Neuronal stem cell (in vitro differentiated cells): ENCODE measurements around the gene MARCHF4.

Source experiments
- DNase-seq: peaks from one replicate; pipeline ENCODE4 v3.0.0-alpha.2; 2013; ENCODE audit warnings: low spot score
- H2AFZ ChIP-seq: one replicate; pipeline ENCODE4 v1.6.1; 2013; ENCODE audit warnings: mild to moderate bottlenecking, low read length, inconsistent platforms
- H2AK5ac ChIP-seq: 2 replicates; pipeline ENCODE4 v1.6.1; 2013; ENCODE audit warnings: low read depth, mild to moderate bottlenecking, inconsistent platforms, low read length, moderate library complexity, mixed read lengths
- H2BK120ac ChIP-seq: 2 replicates; pipeline ENCODE4 v1.6.1; 2013; ENCODE audit warnings: low read depth, mild to moderate bottlenecking, inconsistent platforms, low read length, moderate library complexity, mixed read lengths
- H2BK12ac ChIP-seq: one replicate; pipeline ENCODE4 v1.6.1; 2013; ENCODE audit warnings: low read length, inconsistent platforms
- H2BK15ac ChIP-seq: 2 replicates; pipeline ENCODE4 v1.6.1; 2013; ENCODE audit warnings: mild to moderate bottlenecking, low read length, inconsistent platforms, mixed read lengths
- H2BK5ac ChIP-seq: one replicate; pipeline ENCODE4 v1.6.1; 2013; ENCODE audit warnings: inconsistent platforms, mild to moderate bottlenecking, low read length, moderate library complexity
- H3K14ac ChIP-seq: one replicate; pipeline ENCODE4 v1.6.1; 2013; ENCODE audit warnings: low read length, inconsistent platforms
- H3K18ac ChIP-seq: 2 replicates; pipeline ENCODE4 v1.6.1; 2013; ENCODE audit warnings: low read length, inconsistent platforms
- H3K23ac ChIP-seq: 2 replicates; pipeline ENCODE4 v1.6.1; 2013; ENCODE audit warnings: low read depth, mild to moderate bottlenecking, mixed read lengths, low read length, inconsistent platforms; ENCODE audit not compliant: poor library complexity
- H3K27ac ChIP-seq: replicated peaks from 3 replicates; pipeline ENCODE4 v1.5.1; 2013; ENCODE audit warnings: low read length, inconsistent platforms
- H3K27me3 ChIP-seq, 3 experiments: 2 replicates each; pipeline ENCODE4 v1.6.1; 2013; ENCODE audit warnings: low read length in 3 of 3, mild to moderate bottlenecking in 2 of 3, inconsistent platforms in 1 of 3, low read depth in 1 of 3, mixed read lengths in 1 of 3, moderate library complexity in 1 of 3; ENCODE audit not compliant: control insufficient read depth in 3 of 3, insufficient read depth in 3 of 3
- H3K36me3 ChIP-seq, 2 donors: replicated peaks in 1 of 2; 2 replicates each; pipeline ENCODE4 v1.6.1; 2013; ENCODE audit warnings: low read length in 2 of 2; ENCODE audit not compliant: control insufficient read depth in 2 of 2, insufficient read depth in 2 of 2
- H3K4ac ChIP-seq: 2 replicates; pipeline ENCODE4 v1.6.1; 2013; ENCODE audit warnings: inconsistent platforms, mild to moderate bottlenecking, low read length, moderate library complexity
- H3K4me1 ChIP-seq, 2 donors: 1 replicate in 1 of 2; 2 replicates in 1 of 2; pipeline ENCODE4 v1.6.1; 2013; ENCODE audit warnings: low read length in 2 of 2, low read depth in 1 of 2; ENCODE audit not compliant: control insufficient read depth in 2 of 2, insufficient read depth in 1 of 2
- H3K4me2 ChIP-seq: one replicate; pipeline ENCODE4 v1.6.1; 2013; ENCODE audit warnings: mild to moderate bottlenecking, low read length, inconsistent platforms; ENCODE audit not compliant: insufficient read depth, poor library complexity, severe bottlenecking
- H3K4me3 ChIP-seq, 2 donors: 2 replicates each; pipeline ENCODE4 v1.5.1; 2013; ENCODE audit warnings: low read length in 2 of 2, mild to moderate bottlenecking in 2 of 2, inconsistent platforms in 1 of 2, moderate library complexity in 1 of 2
- H3K79me1 ChIP-seq: one replicate; pipeline ENCODE4 v1.6.1; 2013; ENCODE audit warnings: low read depth, mild to moderate bottlenecking, inconsistent platforms, low read length, moderate library complexity
- H3K9ac ChIP-seq: one replicate; pipeline ENCODE4 v1.6.1; 2013; ENCODE audit warnings: mild to moderate bottlenecking, low read depth, low read length, inconsistent platforms; ENCODE audit not compliant: poor library complexity
- H3K9me3 ChIP-seq, 2 donors: replicated peaks in 1 of 2; 2 replicates each; pipeline versions ENCODE3 to v1.6.1; 2013; ENCODE audit warnings: low read length in 2 of 2, mild to moderate bottlenecking in 2 of 2, inconsistent platforms in 1 of 2, low read depth in 1 of 2, mixed read lengths in 1 of 2, moderate library complexity in 1 of 2; ENCODE audit not compliant: control insufficient read depth in 2 of 2, insufficient read depth in 1 of 2
- H4K8ac ChIP-seq: one replicate; pipeline ENCODE4 v1.6.1; 2013; ENCODE audit warnings: low read depth, mild to moderate bottlenecking, inconsistent platforms, low read length, moderate library complexity
- H4K91ac ChIP-seq: one replicate; pipeline ENCODE4 v1.6.1; 2013; ENCODE audit warnings: low read length, low read depth, mild to moderate bottlenecking, inconsistent platforms; ENCODE audit not compliant: poor library complexity
- WGBS, 2 donors: extraction: QIAGEN DNeasy Blood & Tissue Kit; methylation state at CpG; one replicate each; pipeline ENCODE4 v1.1.7; 2013; ENCODE audit warnings: missing lambda C conversion rate in 2 of 2, mixed read lengths in 1 of 2; ENCODE audit not compliant: insufficient read length in 2 of 2, insufficient replicate concordance in 1 of 2; ENCODE audit errors: extremely low coverage in 2 of 2; 5-methylcytosine and 5-hydroxymethylcytosine counted together

The MARCHF4 gene

GRCh38 chr2:216412022-216412999 is 40.0 kb upstream of the MARCHF4 start, which contains the start of gene SMARCAL1:
SMARCAL1 (plus strand) TSS chr2:216412484; CDS start chr2:216414705, 2,221 bp downstream.
- H2AK5ac ChIP-seq, result no peak within 1 kb of the TSS
- peak; percentile 99 for DNase-seq
- no peak within 1 kb of the TSS for H3K4ac ChIP-seq
- H3K4me2 ChIP-seq, result peak within 1 kb of the TSS; percentile 69
- peak within 1 kb of the TSS; percentile 100 for H4K8ac ChIP-seq
- peak within 1 kb of the TSS; percentile 82 for H2BK120ac ChIP-seq
- H3K9me3 ChIP-seq, result no peaks in the 10 kb centered on the region
- no peaks in the 10 kb centered on the region for H3K79me1 ChIP-seq
- H3K4me3 ChIP-seq, result peak within 1 kb of the TSS; percentile 80 to 98
- H3K18ac ChIP-seq, result peak within 1 kb of the TSS; percentile 100
- H2AFZ ChIP-seq, result peak within 1 kb of the TSS; percentile 99
- H2BK12ac ChIP-seq, result peak within 1 kb of the TSS; percentile 93
- peak within 1 kb of the TSS; percentile 92 for H3K14ac ChIP-seq
- H3K36me3 ChIP-seq, result peaks cover 8 to 29% of the 10 kb centered on the region in 2 donors
- peak within 1 kb of the TSS; percentile 85 for H3K23ac ChIP-seq
- H3K4me1 ChIP-seq, result peaks cover 2 to 15% of the 10 kb centered on the region in 2 donors
- peak within 1 kb of the TSS; percentile 98 for H3K9ac ChIP-seq
- no peak within 1 kb of the TSS for H2BK15ac ChIP-seq
- peak within 1 kb of the TSS; percentile 59 for H3K27ac ChIP-seq
- peaks cover 0 to 8% (median 0%) of the 10 kb centered on the region in 3 experiments for H3K27me3 ChIP-seq
- WGBS, 2 donors, result no CpG with 5 or more reads among the region's 56 CpGs
- H4K91ac ChIP-seq, result peak within 1 kb of the TSS; percentile 68
- peak within 1 kb of the TSS; percentile 97 for H2BK5ac ChIP-seq

- Histone ChIP-seq H2BK5ac (no peak overlapping the region), H3K23ac (no peak overlapping the region), H3K4me1 (peaks cover 2 to 7% of the 10 kb centered on the region in 2 donors), H4K91ac (no peak overlapping the region), H3K4ac (no peak overlapping the region), H2AK5ac (no peak overlapping the region), H3K27ac (no peak overlapping the region), H4K8ac (no peak overlapping the region), H2BK120ac (no peak overlapping the region), H3K18ac (no peak overlapping the region), H3K9ac (no peak overlapping the region), H2AFZ (no peak overlapping the region), H3K9me3 (no peaks in the 10 kb centered on the region), H3K4me2 (no peak overlapping the region), H3K79me1 (no peaks in the 10 kb centered on the region), H3K36me3 (peaks cover 6 to 11% of the 10 kb centered on the region in 2 donors), H2BK15ac (no peak overlapping the region), H3K27me3 (peaks cover 0 to 8% (median 0%) of the 10 kb centered on the region in 3 experiments), H3K4me3 (no peak overlapping the region), H3K14ac (no peak overlapping the region), H2BK12ac (no peak overlapping the region)
- DNase-seq, result no peak
- WGBS, 2 donors, result no CpG with 5 or more reads among the region's 7 CpGs
Observed at GRCh38 chr2:216410550-216410949, 38.3 kb upstream of the MARCHF4 start.

DNA sequence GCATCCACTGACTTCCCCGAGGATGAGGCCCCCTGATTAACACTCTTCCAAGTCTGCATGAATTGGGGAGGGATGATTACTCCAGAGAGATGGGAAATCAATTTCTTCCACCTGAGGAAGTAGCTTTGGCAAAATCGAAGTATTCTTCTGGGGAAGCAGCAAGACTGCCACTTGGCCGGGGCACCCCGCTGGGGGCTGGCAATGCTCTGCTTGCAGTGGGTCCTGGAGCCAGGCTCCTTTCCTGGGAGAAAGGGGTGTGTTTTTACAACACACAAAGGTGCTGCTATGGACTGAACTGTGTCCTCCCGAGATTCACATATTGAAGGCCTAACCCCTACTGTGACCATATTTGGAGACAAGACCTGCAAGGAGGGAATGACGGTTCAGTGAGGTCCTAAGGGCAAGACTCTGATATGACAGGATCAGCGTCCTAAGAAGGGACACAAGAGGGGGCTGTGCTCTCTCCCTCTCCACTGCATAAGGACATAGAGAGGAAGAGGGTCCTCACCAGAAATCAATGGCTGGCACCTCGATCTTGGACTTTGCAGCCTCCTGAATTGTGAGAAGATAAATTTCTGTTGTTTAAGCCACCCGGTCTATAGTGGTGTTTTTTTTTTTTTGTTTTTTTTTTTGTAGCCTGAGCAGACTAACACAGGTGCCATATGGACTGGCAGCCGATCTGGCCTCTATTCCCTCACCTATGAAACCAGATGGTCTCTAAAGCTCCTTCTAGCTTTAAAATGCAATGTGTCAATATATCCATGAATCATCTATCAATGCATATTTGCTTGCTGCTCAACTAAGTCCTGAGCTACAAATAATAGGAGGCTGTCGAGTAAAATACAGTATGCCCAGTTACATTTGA is 36.4 kb upstream of the MARCHF4 start:
- peak overlapping the region; percentile 38 for H2AFZ ChIP-seq
- H2BK15ac ChIP-seq, result no peak overlapping the region
- no peak overlapping the region for H2BK12ac ChIP-seq
- H3K4ac ChIP-seq, result no peak overlapping the region
- H3K36me3 ChIP-seq, result no peaks in the 10 kb centered on the region
- no peaks in the 10 kb centered on the region for H3K9me3 ChIP-seq
- no peak overlapping the region for H3K4me2 ChIP-seq
- no peak overlapping the region for H4K8ac ChIP-seq
- H3K4me3 ChIP-seq, result no peak overlapping the region
- no peak overlapping the region for H3K14ac ChIP-seq
- no peak overlapping the region for H3K9ac ChIP-seq
- no peak overlapping the region for H2BK120ac ChIP-seq
- H3K27ac ChIP-seq, result no peak overlapping the region
- H3K18ac ChIP-seq, result no peak overlapping the region
- H3K27me3 ChIP-seq, result peaks cover 0 to 8% (median 0%) of the 10 kb centered on the region in 3 experiments
- H3K4me1 ChIP-seq, result peaks cover 2 to 10% of the 10 kb centered on the region in 2 donors
- H2AK5ac ChIP-seq, result no peak overlapping the region
- no CpG with 5 or more reads among the region's 11 CpGs for WGBS, 2 donors
- no peaks in the 10 kb centered on the region for H3K79me1 ChIP-seq
- H2BK5ac ChIP-seq, result no peak overlapping the region
- no peak overlapping the region for H4K91ac ChIP-seq
- no peak for DNase-seq
- H3K23ac ChIP-seq, result no peak overlapping the region
